HG02884 (cell line): ENCODE data around the gene MAPK9.
"Not testable (repeated sequence)": the region's sequence is repeated elsewhere in the genome, so short reads cannot be mapped to it uniquely, and the experiment has no call there.

Experiments
- ATAC-seq: cut with Tn5 transposase; IDR thresholded peaks from one replicate; pipeline ENCODE4 v1.9.1; 2021; ENCODE audit warnings: mild to moderate bottlenecking, moderate library complexity; ENCODE audit not compliant: unreplicated experiment

Gene MAPK9

DNA sequence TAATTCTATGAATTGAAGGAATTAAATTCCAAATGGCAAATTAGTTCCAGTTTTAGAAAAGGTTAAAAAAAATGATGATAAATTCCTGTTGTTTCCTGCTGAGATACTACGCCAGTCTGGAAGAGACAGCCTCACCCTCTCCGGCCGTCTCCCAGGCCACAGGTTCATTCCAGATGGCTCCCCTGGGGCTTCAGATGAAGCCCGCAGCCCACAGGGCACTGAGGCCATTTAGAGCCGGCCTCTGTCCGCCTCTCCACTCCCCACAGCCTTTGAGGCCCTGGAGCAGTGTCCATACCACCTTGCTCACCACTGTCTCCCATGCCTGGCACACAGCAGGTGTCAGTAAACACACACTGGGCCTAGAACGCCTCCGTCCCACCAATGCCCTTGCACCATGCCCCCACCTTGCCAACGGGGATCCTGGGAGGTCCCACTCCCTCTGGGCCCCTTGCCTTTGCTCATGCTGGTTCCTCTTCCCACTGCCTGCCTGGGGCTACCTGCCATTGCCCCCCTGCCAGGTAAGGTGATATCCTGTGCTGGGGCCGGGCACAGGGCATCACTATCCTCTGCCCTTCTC lies 35.2 kb upstream of the MAPK9 start:
- ATAC-seq: no peak

DNA sequence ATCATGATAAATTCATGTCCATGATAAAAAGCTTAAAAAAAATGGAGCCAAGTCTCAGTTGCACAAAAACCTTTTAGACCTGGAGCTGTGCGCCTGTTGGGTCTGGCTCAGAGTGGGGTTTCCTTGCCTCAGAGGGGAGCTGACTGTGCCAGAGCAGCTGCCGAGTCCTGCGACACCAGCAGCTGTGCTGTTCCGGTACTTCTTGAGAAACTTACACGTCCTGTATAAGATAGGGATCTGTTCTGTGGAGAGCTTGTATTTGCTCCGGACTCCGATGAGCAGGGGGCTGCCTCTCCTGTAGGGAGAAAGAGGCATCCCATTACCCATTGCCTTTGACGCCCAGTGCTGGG lies 32.7 kb upstream of the MAPK9 start:
- ATAC-seq: no peak

DNA sequence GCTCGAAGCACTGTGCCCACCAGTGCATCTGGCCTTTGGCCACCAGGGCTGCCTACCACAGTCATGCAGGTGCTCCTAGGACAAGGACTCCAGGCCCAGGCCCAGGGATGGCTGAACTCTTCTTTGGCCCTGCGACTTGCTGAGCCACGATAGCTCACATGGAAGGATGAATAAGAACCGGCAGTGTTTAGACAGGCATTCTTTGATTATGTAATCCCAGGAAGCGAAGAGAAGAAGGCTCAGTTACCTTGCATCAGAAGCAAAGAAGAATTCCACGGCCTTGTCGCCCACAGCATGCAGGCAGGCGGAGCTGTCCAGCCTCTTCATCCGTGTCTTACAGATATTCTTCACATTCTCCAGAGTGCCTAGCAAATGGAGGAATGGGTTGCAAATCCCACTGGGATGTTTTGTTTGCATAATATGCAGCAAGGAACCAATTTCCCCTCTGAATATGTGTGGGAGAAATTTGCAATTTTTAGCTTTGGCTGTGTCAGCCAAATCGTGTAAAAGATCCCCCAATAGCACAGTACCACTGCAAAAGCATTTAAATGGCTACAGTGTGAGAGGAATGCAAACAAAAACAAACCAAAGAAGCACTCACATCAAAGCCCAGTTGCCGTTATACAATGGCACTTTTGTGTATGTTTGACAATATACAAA lies 32.2 kb upstream of the MAPK9 start:
- ATAC-seq: no peak

DNA sequence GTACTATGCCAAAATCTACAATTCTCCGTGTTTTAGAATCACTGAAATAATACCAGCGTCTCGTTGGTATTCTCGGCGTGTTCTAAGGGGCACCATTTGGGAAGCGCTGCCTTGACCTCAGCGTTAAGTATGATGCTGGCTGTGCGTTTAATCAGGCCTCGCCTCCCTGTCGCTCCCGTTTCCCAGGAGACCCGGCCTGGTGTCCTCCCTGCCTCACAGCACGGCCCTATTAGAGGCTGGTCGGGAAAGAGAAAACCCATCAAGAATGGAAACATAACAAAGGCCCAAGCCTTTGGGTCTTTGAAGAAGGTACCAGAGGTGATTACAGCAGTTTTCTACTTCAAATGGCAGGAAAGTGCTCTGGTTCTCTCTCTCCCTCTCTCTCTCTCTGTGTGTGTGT lies 31.3 kb upstream of the MAPK9 start:
- no peak for ATAC-seq

DNA sequence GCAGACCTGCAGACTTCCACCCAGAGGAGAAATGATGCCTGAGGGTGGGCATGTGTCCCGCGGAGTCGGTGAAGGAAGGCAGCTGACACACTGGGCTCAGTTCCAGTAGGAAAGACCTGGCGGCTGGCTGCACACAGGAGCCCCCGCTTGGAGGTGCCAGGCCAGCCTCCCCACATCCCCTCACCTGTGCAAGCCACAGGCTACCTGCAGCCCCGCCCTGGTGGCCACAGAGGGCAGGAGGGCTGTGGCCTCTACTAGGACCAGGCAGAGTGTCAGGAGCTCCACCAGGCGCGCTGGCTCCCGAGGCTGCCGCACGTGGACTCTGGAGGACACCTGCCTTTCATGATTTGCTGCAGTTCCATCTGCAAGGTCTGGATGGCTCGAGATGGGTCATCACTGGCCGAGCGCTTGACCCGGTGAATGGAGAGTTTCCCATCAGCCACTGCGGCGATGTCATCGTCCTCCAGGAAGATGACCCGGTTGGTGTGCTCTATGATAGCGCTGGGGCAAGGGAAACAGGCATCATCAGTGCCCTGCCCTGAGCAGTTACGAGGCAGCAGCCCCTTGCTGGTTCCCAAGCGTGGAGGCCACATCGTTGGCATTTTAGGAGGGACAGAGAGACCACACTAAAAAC lies 26.7 kb upstream of the MAPK9 start:
- ATAC-seq: no peak

DNA sequence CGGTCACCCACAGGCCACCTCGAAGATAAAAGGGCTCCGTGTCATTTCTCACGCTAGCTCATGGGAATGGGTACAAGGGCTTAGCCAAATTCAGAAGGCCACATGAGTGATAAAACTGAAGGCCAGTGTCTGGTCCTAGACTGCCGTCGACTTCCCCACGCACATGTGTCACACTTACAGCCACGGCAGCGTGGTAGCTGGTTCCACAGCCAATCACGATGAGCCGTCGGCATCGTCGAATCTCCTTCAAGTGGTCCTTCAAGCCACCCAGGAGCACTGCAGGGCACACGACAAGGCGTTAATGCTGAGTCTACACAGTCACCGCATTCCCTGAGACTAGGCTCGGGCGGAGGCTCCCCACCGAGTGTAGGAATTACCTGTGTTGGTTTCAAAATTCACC lies 24.7 kb upstream of the MAPK9 start:
- ATAC-seq: no peak

DNA sequence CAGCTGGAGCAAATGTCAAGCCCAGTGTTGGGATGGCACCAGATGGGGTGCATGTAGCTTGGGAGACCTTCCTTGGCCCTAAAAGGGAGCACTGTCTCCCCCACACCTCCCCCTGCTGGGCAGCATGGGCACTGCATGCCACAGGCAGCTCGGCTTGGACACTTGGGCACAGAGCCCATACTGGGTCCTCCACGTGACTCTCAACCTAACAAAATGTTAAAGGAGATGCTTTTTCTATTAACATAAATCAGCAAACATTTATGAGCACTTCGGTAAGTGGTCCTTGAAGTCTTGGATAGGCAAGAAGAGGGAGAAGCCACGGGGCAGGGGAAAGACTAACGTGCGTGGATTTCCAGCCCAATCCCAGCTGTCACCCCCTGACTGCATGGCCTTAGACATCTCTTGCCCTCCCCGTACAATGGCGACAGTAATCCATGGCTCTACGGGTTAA lies 23.9 kb upstream of the MAPK9 start:
- peak; percentile 63 for ATAC-seq

DNA sequence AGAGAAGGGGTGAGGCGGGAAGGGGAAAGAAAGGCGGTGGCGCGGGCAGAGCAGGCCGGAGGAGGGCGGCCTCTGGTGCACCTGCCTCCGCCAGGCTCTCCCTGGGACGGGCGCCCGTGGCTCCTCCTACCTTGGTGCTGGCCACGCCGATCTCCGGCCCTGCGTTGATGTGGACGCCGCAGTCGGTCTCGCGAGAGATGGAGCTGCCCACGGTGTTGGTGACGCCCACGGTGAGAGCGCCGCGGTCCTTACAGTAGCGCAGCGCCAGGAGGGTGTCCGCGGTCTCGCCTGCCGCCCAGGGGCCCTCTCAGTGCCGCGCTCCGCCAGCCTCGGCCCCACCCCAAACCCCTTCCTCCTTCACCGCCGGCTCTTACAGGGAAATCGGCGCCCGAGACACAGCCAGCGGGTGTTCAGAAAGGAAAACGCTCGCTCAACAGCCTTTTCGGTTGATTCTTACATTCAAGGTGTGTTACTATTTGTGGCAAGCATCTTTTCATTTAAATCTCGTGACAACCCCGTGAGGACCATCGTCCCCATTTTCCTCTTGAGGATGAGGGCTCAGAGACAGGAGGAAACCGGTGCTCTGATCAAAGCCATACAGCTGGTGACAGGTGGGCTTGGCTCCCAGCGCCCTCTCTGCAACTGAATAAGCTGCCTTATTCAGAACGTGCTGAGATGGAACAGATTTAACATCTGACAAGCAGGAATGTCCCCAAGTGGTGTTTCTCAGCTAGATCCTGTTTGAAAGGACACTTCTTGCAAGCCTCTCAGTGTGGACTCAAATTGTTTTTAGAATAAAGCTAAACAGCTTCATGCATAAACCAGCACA lies 22.0 kb upstream of the MAPK9 start:
- no peak for ATAC-seq

DNA sequence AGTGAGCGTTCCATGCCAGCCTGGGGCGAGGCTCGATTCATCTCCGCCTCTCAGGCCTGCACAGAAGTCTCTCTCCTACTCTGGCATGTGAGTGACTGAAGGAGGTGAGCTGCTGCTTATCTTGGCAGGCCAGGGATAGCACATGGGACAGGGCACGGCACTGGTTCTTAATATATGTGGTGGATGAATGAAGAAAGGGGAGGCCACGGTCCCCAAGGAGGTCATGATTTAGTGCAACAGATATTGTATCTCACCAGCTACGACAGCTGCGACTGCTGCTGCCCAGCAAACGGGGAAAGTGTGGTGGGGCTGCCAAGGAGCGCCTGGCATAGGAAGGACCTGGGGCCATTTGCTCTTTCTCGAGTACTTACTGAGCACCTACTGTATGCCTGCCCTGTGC lies 19.3 kb upstream of the MAPK9 start:
- ATAC-seq: no peak

DNA sequence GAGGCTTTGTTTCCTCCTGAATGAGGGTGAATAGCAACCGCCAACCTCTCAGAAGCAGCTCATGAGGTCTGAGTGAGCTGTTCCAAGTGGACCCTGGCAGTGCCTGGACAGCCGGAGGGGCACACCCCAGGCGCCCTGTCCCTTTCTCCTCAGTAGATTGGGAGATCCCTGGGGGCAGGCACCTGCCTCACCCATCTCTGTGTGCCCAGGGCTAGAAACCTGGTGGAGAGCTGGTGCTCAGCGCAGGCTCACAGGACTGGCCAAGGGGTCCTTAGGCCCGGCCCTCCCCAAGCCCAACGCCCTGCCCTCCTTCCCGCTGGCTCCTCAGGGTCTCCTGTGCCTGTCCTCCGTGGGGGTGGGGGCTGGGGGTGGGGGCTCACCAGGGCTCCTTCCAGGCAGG lies 14.9 kb upstream of the MAPK9 start:
- no peak for ATAC-seq

DNA sequence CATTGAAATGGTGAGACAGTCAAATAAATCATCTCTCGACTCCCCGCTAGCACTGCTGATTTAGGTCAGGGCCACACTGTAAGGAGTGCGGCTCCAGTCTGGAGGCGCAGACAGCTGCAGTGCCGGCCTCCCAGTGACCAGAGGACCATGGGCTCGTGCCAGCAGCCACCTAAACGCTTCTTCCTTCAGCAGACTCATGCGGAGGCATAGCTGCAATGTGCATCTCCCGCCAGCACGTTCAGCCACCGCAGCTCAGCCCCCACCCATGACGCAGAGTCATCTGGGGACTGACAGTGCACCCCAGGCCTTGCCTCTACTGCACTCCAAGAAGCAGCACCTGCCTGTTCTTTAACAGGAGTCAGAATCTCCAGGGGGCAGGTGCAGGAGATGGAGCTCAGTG lies 13.6 kb upstream of the MAPK9 start:
- ATAC-seq: no peak

DNA sequence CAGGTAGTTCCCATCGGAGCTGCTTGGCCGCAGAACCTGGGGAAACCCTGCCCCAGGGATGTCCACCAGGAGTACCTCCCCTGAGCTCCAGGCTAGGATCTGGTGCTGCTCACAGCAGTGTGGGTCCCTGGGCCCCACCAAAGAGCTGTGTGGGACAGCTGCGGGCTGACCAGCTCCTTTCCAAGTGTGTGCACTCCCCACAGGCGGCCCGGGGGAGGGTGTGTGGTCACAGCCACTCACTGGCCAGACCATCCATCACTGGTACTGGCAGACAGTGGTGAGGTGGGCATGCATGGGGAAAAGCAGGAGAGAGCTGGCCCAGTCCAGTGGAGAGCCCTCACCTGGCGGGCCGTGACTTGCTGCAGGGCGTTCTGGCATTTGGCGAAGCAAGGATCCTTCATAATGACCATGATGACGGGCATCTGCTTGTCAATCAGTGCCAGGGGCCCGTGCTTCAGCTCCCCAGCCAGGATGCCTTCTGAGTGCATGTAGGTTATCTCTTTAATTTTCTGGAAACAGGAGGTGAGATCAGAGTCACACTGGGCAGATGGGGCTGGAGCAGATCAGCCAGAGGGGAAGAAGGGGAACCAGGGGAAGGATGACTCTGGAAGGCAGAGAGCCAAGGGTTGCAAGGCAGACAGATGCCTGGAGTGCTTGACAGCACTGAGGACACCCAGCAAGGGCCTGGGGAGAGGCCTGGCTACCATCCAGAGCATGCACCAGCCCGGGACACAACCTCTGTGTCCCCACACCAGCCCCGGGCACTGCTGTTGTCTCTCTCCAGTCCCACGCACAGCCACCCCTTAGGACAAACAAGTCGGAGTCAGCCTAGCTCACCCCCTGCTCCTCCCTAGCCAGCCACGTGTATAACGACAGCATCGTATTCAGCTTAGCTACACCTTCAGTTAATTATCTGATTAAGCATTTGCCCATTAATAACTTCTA lies 12.8 kb upstream of the MAPK9 start:
- ATAC-seq: no peak

DNA sequence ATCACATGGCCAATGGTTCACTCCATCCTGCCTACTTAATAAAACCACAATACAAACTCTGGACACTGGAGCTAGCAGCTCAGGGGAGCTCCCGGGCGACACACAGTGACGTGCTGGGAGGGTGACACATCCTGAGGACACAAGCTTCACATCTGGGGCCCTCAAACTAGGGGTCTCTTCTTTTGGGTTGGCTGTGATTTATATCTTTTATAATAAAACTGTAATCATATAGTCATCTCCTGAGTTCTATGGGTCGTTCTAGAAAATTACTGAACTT lies 12.1 kb upstream of the MAPK9 start:
- no peak for ATAC-seq

DNA sequence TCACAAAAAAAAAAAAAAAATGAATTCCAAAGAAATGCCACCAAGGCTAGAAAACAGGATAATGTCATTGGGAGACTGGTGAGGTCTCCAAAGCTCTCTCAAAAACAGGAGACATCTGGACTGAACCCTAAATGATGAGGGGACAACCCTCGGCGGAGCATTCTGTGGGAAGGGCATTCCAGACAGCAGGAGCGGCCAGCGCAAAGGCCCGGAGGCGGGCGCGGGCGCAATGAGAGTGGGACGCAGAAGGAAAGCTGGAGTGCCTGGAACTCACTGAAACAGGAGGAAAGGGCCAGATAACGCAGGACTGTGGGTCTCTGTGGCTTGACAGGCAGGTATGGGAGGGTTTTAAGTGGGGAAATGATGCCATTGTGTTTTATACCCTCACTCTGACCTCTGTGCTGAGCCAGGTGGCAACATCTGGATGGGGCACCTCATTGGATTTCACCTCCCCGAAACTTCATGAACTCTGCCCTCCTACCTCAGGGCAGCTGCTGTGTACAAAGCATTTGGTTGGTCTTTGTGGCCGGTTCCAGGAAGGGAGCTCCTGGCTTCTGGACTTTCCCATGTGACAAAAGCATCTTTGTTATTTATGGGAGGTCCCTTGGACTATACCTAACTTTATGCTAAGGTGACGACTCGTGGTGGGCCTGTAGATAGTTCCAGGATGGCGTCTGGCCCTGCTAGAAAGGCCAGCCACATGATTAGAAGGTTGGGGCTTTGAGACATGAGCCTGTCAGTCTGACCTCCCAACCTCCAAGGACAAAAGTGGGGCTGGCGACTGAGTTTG lies 11.5 kb upstream of the MAPK9 start:
- no peak for ATAC-seq

DNA sequence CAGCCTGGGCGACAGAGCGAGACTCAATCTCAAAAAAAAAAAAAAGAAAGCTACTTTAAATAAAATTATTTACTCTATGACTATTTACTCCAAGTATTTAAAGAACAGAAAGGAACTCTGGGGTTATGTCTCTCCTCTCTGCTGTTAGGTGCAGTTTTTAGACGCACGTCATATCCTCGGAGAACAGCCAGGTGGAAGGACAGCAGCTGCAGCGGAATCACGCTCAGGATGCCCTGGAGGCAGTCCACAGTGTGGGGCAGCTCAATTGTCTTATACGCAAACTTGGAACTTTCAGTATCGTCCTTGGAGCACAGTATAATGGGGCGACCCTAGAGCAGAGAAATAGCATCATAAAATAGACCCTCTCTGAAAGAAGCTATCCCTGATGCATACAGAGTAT lies 10.4 kb upstream of the MAPK9 start:
- ATAC-seq: no peak

DNA sequence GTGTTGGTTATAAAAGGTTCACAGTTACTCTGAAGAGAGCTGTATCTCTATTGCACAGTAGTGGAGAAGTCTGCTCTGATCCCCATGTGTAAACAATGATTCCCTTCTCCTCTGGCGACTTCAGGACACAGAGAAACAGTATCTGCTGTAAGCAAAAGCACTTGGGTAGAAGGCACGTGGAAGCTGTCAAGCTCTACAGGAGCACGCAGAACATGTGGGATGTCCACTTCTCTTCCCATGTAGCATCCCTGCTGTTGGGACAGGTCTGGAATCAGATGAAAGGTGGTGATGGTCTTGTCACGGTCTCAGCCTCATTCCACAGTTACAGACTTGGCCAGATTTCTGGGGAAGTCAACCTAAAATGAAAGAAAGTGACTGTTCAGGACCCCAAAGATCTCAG lies 9.4 kb upstream of the MAPK9 start:
- no peak for ATAC-seq

DNA sequence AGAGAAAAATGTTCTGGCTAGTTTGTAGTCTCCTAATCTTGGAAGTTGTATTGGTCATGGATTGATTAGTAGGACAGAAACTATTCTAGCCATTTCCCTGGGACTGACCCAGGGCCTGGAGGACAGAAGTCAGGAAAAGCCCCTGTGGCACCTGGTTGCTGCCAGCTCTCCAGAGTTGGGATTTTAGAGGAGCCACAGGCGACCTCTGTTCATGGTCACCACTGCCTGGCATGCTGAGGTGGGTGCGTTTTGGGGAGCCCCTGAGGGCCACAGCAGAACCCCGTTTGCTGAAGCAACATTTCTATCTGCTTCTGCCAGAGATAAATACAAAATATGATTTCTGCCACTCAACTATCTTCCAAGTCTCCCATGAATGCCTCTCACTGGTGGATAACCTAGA lies 7.6 kb upstream of the MAPK9 start:
- ATAC-seq: no peak

DNA sequence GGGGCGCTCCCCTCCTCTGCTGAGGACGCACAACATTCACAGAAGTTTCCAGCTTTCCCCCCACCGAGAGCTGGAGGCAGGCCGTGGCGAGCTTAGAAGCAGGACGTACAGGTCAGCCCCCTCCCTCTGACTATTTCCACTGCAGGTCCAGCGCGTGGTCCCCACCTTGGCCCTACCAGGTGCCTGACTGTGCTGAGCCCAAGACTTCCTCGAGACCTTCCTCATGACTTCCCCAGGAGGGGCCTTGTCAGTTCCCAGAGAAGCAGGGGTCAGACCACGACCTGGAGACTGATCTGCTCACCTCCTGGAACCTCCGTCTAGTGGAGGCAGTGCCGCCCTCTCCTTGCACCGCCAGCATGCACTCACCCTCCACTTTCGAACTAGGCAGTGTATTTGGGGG lies 7.1 kb upstream of the MAPK9 start:
- not testable (repeated sequence) for ATAC-seq

DNA sequence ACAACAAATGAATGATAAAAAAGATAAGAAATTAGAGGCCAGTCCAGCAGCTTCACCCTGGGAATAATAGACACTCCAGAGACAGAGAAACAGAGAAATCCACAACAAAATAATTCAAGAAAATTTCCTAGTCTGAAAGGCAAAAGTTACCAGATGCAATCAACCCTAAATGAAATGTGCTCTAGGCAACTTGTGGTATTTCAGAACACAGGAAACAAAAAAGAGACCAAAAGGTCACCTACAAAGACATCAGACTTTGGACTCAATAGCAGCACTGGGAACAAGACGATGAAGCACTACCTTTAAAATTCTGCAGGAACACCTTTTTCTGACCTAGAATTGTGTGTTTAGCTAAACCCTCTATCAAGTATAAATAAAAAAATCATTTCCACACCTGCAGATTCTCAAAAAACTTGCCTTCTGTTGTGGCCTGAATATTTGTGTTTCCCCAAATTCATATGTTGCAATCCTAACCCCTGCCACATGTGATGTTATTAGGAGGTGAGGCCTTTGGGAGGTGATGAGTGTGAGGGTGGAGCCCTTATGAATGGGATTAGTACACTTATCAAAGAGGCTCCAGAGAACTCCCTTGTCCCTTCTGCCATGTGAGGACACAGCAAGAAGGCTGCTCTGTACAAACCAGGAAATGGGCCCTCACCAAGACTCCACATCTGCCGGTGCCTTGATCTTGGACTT lies 5.9 kb upstream of the MAPK9 start:
- no peak for ATAC-seq

DNA sequence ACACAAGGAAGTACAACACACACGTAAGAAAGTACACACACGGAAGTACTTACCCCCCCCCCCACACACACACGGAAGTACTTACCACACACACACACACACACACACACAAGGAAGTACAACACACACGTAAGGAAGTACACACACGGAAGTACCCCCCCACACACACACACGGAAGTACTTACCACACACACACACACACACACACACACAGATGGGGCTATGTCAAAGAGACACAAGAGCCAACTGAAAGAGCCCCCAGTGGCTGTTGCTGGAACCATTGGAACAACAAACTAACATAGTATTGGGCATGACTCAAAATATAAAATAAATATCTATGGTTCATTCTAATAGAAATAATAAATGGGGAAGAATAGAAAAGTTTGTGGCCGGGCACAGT lies 4.9 kb upstream of the MAPK9 start:
- no peak for ATAC-seq
